RWPE2 (cell line): ENCODE data around the gene CALB2.

Experiments
- ATAC-seq: fragments of 200-7000 bp; cut with Tn5 transposase; 3 replicates; pipeline ENCODE4 v1.9.1; 2021; ENCODE audit warnings: low read depth
- DNase-seq: peaks from one replicate; pipeline ENCODE4 v3.0.0-alpha.2; 2020; ENCODE audit warnings: low spot score
- H3K27ac ChIP-seq: fragments of 450-650 bp; 2 replicates; pipeline ENCODE4 v1.5.1; 2017; ENCODE audit warnings: mild to moderate bottlenecking; ENCODE audit not compliant: poor library complexity, severe bottlenecking
- H3K27me3 ChIP-seq: fragments of 250-450 bp; sonication (Bioruptor Pico); 2 replicates; pipeline ENCODE4 v1.5.1; 2021; ENCODE audit warnings: mild to moderate bottlenecking, moderate library complexity; ENCODE audit not compliant: insufficient read depth, poor library complexity, severe bottlenecking
- H3K36me3 ChIP-seq: fragments of 250-450 bp; sonication (Bioruptor Pico); 2 replicates; pipeline ENCODE4 v1.5.1; 2020; ENCODE audit warnings: low read depth, mild to moderate bottlenecking, moderate library complexity
- H3K4me1 ChIP-seq: fragments of 250-450 bp; sonication (Bioruptor Pico); 2 replicates; pipeline ENCODE4 v1.5.1; 2021; ENCODE audit warnings: mild to moderate bottlenecking, moderate library complexity; ENCODE audit not compliant: insufficient read depth, poor library complexity, severe bottlenecking
- H3K4me3 ChIP-seq: fragments of 250-450 bp; sonication (Bioruptor Pico); 2 replicates; pipeline ENCODE4 v1.5.1; 2021; ENCODE audit warnings: mild to moderate bottlenecking, moderate library complexity; ENCODE audit not compliant: severe bottlenecking
- H3K9me3 ChIP-seq: fragments of 250-450 bp; sonication (Bioruptor Pico); 2 replicates; pipeline ENCODE4 v1.5.1; 2021; ENCODE audit warnings: mild to moderate bottlenecking, moderate library complexity; ENCODE audit not compliant: severe bottlenecking
- TF ChIP-seq, protein P1 (sequence below): fragments of 450-650 bp; IDR thresholded peaks from one replicate; pipeline ENCODE4 v1.5.1; 2017; ENCODE audit warnings: mild to moderate bottlenecking, moderate library complexity; ENCODE audit not compliant: poor library complexity, severe bottlenecking

CALB2 gene

DNA sequence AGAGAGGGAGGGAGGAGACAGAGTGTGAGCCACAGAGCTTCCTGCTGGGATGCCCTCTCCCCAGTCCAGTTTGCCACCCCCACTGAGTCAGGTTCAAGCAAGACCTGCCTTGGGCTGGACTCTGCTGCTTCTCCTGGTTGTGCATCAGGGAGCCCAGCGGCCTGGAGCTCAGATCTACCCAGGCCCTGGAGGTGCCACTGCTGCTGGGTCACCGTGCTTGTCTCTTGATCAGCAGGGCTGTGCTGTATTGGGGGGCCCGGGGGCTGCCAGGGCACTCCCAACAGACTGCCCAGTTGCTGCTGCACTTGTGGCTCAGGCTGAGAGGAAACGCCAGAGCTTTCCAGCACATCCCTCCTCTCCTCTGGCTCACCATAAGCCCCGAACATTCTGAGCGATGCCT is 74.4 kb downstream of the CALB2 start:
- TF ChIP-seq, protein P1, sequence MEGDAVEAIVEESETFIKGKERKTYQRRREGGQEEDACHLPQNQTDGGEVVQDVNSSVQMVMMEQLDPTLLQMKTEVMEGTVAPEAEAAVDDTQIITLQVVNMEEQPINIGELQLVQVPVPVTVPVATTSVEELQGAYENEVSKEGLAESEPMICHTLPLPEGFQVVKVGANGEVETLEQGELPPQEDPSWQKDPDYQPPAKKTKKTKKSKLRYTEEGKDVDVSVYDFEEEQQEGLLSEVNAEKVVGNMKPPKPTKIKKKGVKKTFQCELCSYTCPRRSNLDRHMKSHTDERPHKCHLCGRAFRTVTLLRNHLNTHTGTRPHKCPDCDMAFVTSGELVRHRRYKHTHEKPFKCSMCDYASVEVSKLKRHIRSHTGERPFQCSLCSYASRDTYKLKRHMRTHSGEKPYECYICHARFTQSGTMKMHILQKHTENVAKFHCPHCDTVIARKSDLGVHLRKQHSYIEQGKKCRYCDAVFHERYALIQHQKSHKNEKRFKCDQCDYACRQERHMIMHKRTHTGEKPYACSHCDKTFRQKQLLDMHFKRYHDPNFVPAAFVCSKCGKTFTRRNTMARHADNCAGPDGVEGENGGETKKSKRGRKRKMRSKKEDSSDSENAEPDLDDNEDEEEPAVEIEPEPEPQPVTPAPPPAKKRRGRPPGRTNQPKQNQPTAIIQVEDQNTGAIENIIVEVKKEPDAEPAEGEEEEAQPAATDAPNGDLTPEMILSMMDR: no peak
- DNase-seq (no peak), ATAC-seq (no peak)
- Histone ChIP-seq H3K27ac (no peak overlapping the region), H3K9me3 (peaks cover 6% of the 10 kb centered on the region), H3K36me3 (no peaks in the 10 kb centered on the region), H3K4me3 (no peak overlapping the region), H3K27me3 (no peaks in the 10 kb centered on the region), H3K4me1 (no peaks in the 10 kb centered on the region)

DNA sequence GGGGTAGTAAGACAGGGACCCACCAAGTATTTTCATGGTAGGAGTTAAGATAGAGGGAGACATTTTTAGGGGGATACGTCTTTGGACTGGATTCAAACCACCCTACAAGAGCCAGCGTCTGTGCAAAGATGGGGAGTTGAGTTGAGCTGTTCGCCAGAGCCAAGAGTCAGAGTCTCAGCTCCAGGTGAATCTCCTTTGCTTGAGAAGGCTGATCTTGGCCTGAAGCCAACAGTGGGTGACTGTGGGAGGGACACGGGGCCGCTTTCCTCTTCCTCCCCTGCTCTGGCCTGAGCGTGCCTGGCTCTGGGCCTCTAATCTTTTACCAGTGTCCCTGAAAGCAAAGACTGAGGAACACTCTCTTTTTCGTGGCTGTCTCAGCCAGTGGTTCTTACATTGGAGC is 78.0 kb downstream of the CALB2 start:
- DNase-seq: no peak
- Histone ChIP-seq H3K36me3 (no peaks in the 10 kb centered on the region), H3K9me3 (no peaks in the 10 kb centered on the region), H3K4me3 (no peak overlapping the region), H3K27ac (no peak overlapping the region), H3K27me3 (no peaks in the 10 kb centered on the region), H3K4me1 (no peaks in the 10 kb centered on the region)
- TF ChIP-seq, protein P1: no peak
- ATAC-seq: no peak

DNA sequence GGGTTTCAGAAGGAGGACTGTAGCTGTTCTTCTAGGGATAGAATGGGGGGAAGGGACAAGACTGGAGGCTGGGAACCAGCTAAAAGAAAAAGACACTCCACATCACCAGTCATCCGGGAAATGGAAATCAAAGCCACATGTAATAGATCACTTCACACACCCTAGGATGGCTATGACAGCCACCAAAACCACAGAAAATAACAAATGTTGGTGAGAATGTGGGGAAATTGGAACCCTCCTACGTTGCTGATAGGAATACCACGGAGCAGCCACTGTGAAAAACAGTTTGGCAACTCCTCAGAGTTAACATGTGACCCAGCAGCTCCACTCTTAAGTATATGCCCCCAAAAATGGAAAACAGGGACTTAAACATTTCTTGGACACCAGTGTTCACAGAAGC is 81.0 kb downstream of the CALB2 start:
- ATAC-seq (no peak), DNase-seq (no peak)
- H3K27ac ChIP-seq: no peak overlapping the region
- no peaks in the 10 kb centered on the region for H3K9me3 ChIP-seq
- H3K27me3 ChIP-seq: no peaks in the 10 kb centered on the region
- TF ChIP-seq, protein P1: no peak
- H3K36me3 ChIP-seq: no peaks in the 10 kb centered on the region
- H3K4me3 ChIP-seq: no peak overlapping the region
- no peaks in the 10 kb centered on the region for H3K4me1 ChIP-seq
